Stimulated activated naive B cell treated with anti-CD40 and anti-IgM and Interleukin-4, amounts not matched to agents 10 μg/mL and 1 μg/mL and 100 μg/mL, for 72 hours (primary cell): ENCODE results near the gene SLC18A2.

ENCODE experiments used
- ATAC-seq, 2 donors: fragments of 150-1000 bp; cut with Tn5 transposase; replicated peaks; 2 replicates each; pipeline ENCODE4 v1.10.0; 2021; ENCODE audit warnings: moderate library complexity in 1 of 2
- DNase-seq: peaks from one replicate; pipeline ENCODE4 v3.0.0; 2021
- H3K27ac Mint-ChIP-seq: one replicate; pipeline ENCODE4 v1.8.0; 2022; ENCODE audit warnings: mild to moderate bottlenecking, mixed read lengths
- H3K27me3 Mint-ChIP-seq, 2 donors: one replicate each; pipeline ENCODE4 v1.8.0; 2022; ENCODE audit warnings: mixed read lengths in 2 of 2
- H3K36me3 Mint-ChIP-seq, 2 donors: one replicate each; pipeline ENCODE4 v1.8.0; 2022; ENCODE audit warnings: mixed read lengths in 2 of 2, mild to moderate bottlenecking in 1 of 2
- H3K4me1 Mint-ChIP-seq, 2 donors: one replicate each; pipeline ENCODE4 v1.8.0; 2022; ENCODE audit warnings: mixed read lengths in 2 of 2, mild to moderate bottlenecking in 1 of 2
- H3K4me3 Mint-ChIP-seq, 2 donors: one replicate each; pipeline ENCODE4 v1.8.0; 2022; ENCODE audit warnings: mild to moderate bottlenecking in 2 of 2, mixed read lengths in 2 of 2, moderate library complexity in 1 of 2
- H3K9me3 Mint-ChIP-seq, 2 donors: one replicate each; pipeline ENCODE4 v1.8.0; 2022; ENCODE audit warnings: mixed read lengths in 2 of 2, mild to moderate bottlenecking in 1 of 2

The SLC18A2 gene

DNA sequence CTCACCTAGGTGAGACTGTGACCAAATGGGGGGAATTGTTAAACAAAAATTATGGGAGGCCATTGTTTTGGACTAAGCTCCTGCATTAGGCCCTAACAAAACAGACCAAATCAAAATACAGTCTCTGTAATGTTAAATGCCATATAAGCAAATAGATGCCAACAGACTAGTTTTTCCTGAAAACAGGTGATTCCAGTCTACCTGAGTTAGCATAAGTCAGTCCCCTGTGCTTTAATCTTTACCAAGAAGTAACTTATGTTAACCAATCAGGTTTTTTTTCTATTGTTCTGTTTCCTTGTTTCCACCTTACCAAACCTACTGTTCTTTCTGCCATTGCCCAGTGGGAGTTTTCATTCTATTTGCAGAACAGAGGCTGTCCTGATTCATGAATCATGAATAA lies 86.3 kb downstream of the SLC18A2 start:
- ATAC-seq, result no peak
- peaks cover 3 to 8% of the 10 kb centered on the region in 2 donors for H3K9me3 Mint-ChIP-seq
- no peak overlapping the region for H3K4me3 Mint-ChIP-seq
- DNase-seq, result no peak
- H3K4me1 Mint-ChIP-seq, result peaks cover 0 to 10% of the 10 kb centered on the region in 2 donors
- peaks cover 27 to 34% of the 10 kb centered on the region in 2 donors for H3K36me3 Mint-ChIP-seq
- no peak overlapping the region for H3K27ac Mint-ChIP-seq
- no peaks in the 10 kb centered on the region for H3K27me3 Mint-ChIP-seq
